Endothelial cell (in vitro differentiated cells): Measurements from ENCODE around the gene DISC1. TPM values are rescaled to one million over a fixed set of nuclear protein-coding genes. Genes with fewer than 3 reads are reported as not detected.
"Not testable (repeated sequence)": the region's sequence is repeated elsewhere in the genome, so short reads cannot be mapped to it uniquely, and the experiment has no call there.

Source experiments
- DNase-seq: peaks from one replicate; pipeline ENCODE4 v3.0.0; 2021; ENCODE audit warnings: low spot score
- H3K27ac Mint-ChIP-seq: one replicate; pipeline ENCODE4 v1.8.0; 2021; ENCODE audit warnings: mixed read lengths, inconsistent platforms; ENCODE audit not compliant: unreplicated experiment
- H3K27me3 Mint-ChIP-seq: one replicate; pipeline ENCODE4 v1.8.0; 2021; ENCODE audit warnings: mild to moderate bottlenecking, moderate library complexity, mixed read lengths, inconsistent platforms; ENCODE audit not compliant: unreplicated experiment
- H3K36me3 Mint-ChIP-seq: one replicate; pipeline ENCODE4 v1.8.0; 2021; ENCODE audit warnings: mild to moderate bottlenecking, low read depth, mixed read lengths, inconsistent platforms; ENCODE audit not compliant: unreplicated experiment
- H3K4me1 Mint-ChIP-seq: one replicate; pipeline ENCODE4 v1.8.0; 2021; ENCODE audit warnings: mild to moderate bottlenecking, mixed read lengths, inconsistent platforms; ENCODE audit not compliant: unreplicated experiment
- H3K4me3 Mint-ChIP-seq: one replicate; pipeline ENCODE4 v1.8.0; 2021; ENCODE audit warnings: mild to moderate bottlenecking, mixed read lengths, inconsistent platforms; ENCODE audit not compliant: unreplicated experiment
- H3K9me3 Mint-ChIP-seq: one replicate; pipeline ENCODE4 v1.8.0; 2021; ENCODE audit warnings: mixed read lengths, inconsistent platforms; ENCODE audit not compliant: unreplicated experiment
- total RNA-seq: library from RNA; stranded (reverse); fragmentation: NEBNext Ultra II Directional; extraction: Animal tissue kit (Norgen Biotek cat#: 25700); gene quantifications from one replicate; pipeline ENCODE4 v1.2.1, GENCODE V29; 2021; ENCODE audit not compliant: unreplicated experiment
- TF ChIP-seq, protein P1 (sequence below): fragments of 200-600 bp; sonication (generic); IDR thresholded peaks from one replicate; pipeline ENCODE4 v1.5.0; 2021; ENCODE audit warnings: antibody characterized with exemption; ENCODE audit not compliant: unreplicated experiment

Gene DISC1
- total RNA-seq, 1 donor from 2014 or later = 82.5 TPM

GRCh38 chr1:231964961-231965360, 338.4 kb downstream of the DISC1 start:
- Mint-ChIP-seq H3K9me3 (no peaks in the 10 kb centered on the region), H3K27ac (no peak overlapping the region), H3K27me3 (peaks cover 9% of the 10 kb centered on the region), H3K4me1 (peaks cover 5% of the 10 kb centered on the region), H3K4me3 (no peak overlapping the region), H3K36me3 (peaks cover 53% of the 10 kb centered on the region)
- DNase-seq = no peak
- TF ChIP-seq, protein P1, sequence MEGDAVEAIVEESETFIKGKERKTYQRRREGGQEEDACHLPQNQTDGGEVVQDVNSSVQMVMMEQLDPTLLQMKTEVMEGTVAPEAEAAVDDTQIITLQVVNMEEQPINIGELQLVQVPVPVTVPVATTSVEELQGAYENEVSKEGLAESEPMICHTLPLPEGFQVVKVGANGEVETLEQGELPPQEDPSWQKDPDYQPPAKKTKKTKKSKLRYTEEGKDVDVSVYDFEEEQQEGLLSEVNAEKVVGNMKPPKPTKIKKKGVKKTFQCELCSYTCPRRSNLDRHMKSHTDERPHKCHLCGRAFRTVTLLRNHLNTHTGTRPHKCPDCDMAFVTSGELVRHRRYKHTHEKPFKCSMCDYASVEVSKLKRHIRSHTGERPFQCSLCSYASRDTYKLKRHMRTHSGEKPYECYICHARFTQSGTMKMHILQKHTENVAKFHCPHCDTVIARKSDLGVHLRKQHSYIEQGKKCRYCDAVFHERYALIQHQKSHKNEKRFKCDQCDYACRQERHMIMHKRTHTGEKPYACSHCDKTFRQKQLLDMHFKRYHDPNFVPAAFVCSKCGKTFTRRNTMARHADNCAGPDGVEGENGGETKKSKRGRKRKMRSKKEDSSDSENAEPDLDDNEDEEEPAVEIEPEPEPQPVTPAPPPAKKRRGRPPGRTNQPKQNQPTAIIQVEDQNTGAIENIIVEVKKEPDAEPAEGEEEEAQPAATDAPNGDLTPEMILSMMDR = no peak

DNA sequence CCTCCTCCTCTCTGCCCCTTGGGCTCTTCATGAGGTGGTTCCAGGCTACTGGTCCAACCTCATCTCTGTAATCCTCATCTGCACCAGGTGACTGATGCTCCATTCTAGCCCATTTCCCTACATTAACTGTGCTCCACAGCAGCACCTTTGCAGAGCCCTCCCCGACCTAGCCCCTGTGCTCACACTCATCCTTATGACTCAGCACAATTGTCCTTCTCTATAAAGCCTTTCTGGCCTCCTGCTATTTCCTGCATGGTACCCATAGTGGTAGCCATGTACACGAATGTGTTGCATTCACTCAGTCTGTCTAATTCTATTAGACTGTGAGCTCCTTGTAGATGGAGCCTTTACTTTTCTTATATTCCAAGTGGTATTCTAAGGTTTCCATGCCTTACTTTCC, 339.0 kb downstream of the DISC1 start:
- no peak for DNase-seq
- TF ChIP-seq, protein P1 = no peak
- Mint-ChIP-seq H3K4me1 (peaks cover 5% of the 10 kb centered on the region), H3K36me3 (peaks cover 57% of the 10 kb centered on the region), H3K4me3 (no peak overlapping the region), H3K9me3 (no peaks in the 10 kb centered on the region), H3K27me3 (peaks cover 9% of the 10 kb centered on the region), H3K27ac (no peak overlapping the region)

- TF ChIP-seq, protein P1 = no peak
- Mint-ChIP-seq H3K27me3 (peaks cover 9% of the 10 kb centered on the region), H3K4me1 (peaks cover 5% of the 10 kb centered on the region), H3K9me3 (no peaks in the 10 kb centered on the region), H3K27ac (no peak overlapping the region), H3K4me3 (no peak overlapping the region), H3K36me3 (peaks cover 51% of the 10 kb centered on the region)
- no peak for DNase-seq
These were observed 340.4 kb downstream of the DISC1 start for GRCh38 chr1:231966983-231967382.

DNA sequence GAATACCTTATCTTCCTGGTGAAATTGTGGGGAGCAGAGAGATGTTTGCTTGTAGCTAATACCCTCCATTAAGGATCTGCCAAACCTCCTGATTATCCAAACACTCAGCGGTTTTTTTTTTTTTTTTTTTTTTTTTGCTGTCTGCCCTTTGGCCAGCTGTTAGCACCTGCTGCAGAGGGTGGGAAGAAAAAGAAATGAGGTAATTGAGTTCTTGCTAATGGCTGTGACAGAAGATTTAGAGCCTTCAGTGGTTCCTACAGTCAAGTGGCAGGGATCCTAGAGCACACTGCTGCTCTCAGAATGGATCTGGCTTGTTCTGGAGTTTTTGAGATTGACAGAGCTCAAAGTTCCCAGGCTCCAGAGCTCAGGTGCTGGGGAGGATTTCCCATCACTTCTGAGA, 342.5 kb downstream of the DISC1 start:
- peaks cover 9% of the 10 kb centered on the region for H3K27me3 Mint-ChIP-seq
- peaks cover 5% of the 10 kb centered on the region for H3K4me1 Mint-ChIP-seq
- no peak overlapping the region for H3K4me3 Mint-ChIP-seq
- H3K27ac Mint-ChIP-seq = no peak overlapping the region
- DNase-seq = no peak
- no peaks in the 10 kb centered on the region for H3K9me3 Mint-ChIP-seq
- peaks cover 40% of the 10 kb centered on the region for H3K36me3 Mint-ChIP-seq
- TF ChIP-seq, protein P1 = no peak

DNA sequence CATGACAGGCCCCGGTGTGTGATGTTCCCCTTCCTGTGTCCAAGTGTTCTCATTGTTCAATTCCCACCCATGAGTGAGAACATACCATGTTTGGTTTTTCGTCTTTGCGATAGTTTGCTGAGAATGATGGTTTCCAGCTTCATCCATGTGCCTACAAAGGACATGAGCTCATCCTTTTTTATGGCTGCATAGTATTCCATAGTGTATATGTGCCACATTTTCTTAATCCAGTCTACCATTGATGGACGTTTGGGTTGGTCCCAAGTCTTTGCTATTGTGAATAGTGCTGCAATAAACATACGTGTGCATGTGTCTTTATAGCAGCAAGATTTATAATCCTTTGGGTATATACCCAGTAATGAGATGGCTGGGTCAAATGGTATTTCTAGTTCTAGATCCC, 343.2 kb downstream of the DISC1 start:
- H3K4me1 Mint-ChIP-seq, H3K27me3 Mint-ChIP-seq, H3K27ac Mint-ChIP-seq, DNase-seq, H3K9me3 Mint-ChIP-seq, H3K4me3 Mint-ChIP-seq: not testable (repeated sequence)
- peaks cover 37% of the 10 kb centered on the region for H3K36me3 Mint-ChIP-seq

DNA sequence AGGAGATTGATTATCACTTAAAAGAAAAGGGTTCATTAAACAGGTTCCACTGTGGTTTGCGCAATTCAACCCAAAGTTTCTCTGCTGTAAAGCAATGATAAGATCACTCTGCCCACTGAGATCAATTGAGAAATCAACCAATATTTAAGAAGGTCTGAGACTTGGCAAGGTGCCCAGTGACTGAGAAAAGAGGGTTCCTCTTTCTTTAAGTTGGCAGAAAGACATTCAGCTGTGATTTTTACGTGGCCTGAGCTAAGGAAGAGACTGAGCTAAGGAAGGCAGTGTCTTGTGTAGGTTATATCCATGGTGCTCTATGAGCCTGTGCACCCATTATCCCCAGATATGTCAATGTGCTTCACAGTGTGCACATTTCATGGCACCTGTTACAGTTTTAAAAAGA, 344.1 kb downstream of the DISC1 start:
- TF ChIP-seq, protein P1 = no peak
- Mint-ChIP-seq H3K27ac (no peak overlapping the region), H3K4me1 (peaks cover under 1% of the 10 kb centered on the region), H3K9me3 (no peaks in the 10 kb centered on the region), H3K36me3 (peaks cover 32% of the 10 kb centered on the region), H3K27me3 (peaks cover 6% of the 10 kb centered on the region), H3K4me3 (no peak overlapping the region)
- no peak for DNase-seq
